ENCODE measurements around the gene RNGTT. TPM values are rescaled to one million over a fixed set of nuclear protein-coding genes. Genes with fewer than 3 reads are reported as not detected.

Gene RNGTT
- total RNA-seq, 3 donors from 2014 or later, result 8.4 to 11.6 (median 9.4) TPM

DNA sequence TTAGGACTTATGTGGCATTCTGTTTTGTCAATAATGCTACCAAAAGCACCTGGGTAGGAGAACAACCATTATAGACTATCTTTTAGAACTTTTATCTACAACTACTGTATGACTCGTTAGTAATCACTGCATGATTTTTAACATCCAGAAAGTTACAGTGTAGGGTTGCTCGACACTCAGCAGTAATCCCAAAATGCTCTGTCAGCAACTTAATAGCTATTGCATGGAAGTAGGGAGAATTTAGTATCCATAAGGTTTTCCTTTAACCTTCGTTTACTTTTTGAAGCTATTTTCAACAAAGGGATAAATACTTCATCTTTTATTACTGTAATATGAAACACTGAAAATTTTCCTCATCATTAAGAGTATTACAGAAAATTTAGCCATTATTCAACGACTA is 309.5 kb downstream of the RNGTT start:
- intact Hi-C loops (cut with DNase I, micrococcal nuclease), result no loop called here
- TF ChIP-seq, protein P1, sequence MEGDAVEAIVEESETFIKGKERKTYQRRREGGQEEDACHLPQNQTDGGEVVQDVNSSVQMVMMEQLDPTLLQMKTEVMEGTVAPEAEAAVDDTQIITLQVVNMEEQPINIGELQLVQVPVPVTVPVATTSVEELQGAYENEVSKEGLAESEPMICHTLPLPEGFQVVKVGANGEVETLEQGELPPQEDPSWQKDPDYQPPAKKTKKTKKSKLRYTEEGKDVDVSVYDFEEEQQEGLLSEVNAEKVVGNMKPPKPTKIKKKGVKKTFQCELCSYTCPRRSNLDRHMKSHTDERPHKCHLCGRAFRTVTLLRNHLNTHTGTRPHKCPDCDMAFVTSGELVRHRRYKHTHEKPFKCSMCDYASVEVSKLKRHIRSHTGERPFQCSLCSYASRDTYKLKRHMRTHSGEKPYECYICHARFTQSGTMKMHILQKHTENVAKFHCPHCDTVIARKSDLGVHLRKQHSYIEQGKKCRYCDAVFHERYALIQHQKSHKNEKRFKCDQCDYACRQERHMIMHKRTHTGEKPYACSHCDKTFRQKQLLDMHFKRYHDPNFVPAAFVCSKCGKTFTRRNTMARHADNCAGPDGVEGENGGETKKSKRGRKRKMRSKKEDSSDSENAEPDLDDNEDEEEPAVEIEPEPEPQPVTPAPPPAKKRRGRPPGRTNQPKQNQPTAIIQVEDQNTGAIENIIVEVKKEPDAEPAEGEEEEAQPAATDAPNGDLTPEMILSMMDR (IDR thresholded peaks at IDR 0.05), result no peak
- Histone ChIP-seq H3K4me3 (no peak overlapping the region), H3K4me1 (ENCODE audit: low read depth) (no peaks in the 10 kb centered on the region), H3K36me3 (ENCODE audit: low read depth) (no peaks in the 10 kb centered on the region), H3K9me3 (peaks cover 4% of the 10 kb centered on the region)
- DNase-seq (no peak), ATAC-seq (no peak)

DNA sequence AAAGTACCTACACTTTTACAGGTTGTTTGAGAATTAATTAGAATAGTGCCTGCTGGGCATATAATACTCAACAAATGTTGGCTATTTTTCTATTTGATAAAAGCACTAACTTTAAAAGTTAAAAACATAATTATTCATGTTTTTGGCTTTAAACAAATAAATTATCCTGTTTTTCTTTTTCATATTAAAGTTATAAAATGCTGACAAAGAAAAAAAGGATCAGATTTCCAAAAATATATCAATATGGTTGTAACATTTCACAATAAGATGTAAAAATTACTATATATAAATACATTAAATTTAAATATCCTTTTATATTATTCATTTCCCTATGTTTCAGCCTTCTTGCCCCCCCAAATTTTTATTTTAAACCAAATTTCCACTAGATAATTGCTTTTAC is 312.0 kb downstream of the RNGTT start:
- no peak for DNase-seq
- intact Hi-C loops (cut with DNase I, micrococcal nuclease), result no loop called here
- no peaks in the 10 kb centered on the region for H3K9me3 ChIP-seq

DNA sequence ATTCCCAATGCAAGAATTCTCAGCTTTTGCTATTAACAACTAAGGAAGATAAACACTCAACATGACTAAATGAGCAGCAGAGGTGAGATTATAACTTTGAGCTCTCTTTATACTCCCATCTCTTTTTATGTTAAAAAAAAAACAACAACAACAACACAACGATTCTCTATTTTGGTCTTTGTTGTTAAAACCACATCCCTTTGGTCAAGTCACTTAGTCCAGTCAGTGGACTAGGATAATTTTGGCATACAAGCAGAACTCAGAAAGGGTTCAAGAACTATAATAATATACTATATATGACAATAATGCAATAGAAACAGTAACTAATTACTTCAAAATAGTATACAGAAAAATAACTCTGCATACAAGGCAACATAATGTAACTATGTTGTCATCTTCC is 312.4 kb downstream of the RNGTT start:
- no peaks in the 10 kb centered on the region for H3K36me3 ChIP-seq (ENCODE audit: low read depth)
- TF ChIP-seq, protein P1 (IDR thresholded peaks at IDR 0.05), result no peak
- intact Hi-C loops (cut with DNase I, micrococcal nuclease), result no loop called here
- no peaks in the 10 kb centered on the region for H3K4me1 ChIP-seq (ENCODE audit: low read depth)
- H3K4me3 ChIP-seq, result no peak overlapping the region
- H3K9me3 ChIP-seq, result no peaks in the 10 kb centered on the region
- ATAC-seq (no peak), DNase-seq (no peak)

More for the DNA sequence above, 312.0 kb downstream of the RNGTT start:
- ATAC-seq, result no peak
- no peak overlapping the region for H3K4me3 ChIP-seq
- H3K4me1 ChIP-seq (ENCODE audit: low read depth), result no peaks in the 10 kb centered on the region
- TF ChIP-seq, protein P1 (IDR thresholded peaks at IDR 0.05), result no peak
- H3K36me3 ChIP-seq (ENCODE audit: low read depth), result no peaks in the 10 kb centered on the region

DNA sequence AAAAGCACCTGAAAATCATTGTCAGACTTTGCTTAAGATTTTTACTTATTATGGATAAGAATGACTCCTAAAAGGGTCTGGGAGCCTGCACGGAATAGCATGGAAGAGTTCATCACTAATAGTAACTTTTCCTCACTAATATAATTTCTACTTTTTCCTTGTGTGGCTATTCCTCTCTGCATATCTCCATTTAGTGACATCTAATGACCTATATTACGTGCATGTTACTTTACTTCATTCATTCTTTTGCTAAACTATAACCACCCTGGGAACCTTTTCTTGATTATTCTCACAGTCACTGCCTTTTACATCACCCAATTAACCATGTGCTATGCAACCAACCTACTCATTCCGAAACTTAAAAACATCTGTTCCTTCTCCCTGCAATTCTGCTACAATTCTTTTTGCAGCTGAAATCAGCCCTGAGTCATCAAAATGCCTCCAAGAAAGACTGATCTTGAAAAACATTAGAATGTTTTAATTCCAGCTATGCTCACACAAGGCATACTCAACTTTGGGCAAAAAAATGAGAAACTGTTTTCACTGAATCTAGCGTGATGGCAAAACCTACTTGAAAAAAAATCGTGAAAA is 313.3 kb downstream of the RNGTT start:
- no peaks in the 10 kb centered on the region for H3K4me1 ChIP-seq (ENCODE audit: low read depth)
- TF ChIP-seq, protein P1 (IDR thresholded peaks at IDR 0.05), result no peak
- no peaks in the 10 kb centered on the region for H3K36me3 ChIP-seq (ENCODE audit: low read depth)
- no peaks in the 10 kb centered on the region for H3K9me3 ChIP-seq
- DNase-seq, result no peak
- no peak overlapping the region for H3K4me3 ChIP-seq
- ATAC-seq, result no peak
- intact Hi-C loops (cut with DNase I, micrococcal nuclease), result no loop called here

DNA sequence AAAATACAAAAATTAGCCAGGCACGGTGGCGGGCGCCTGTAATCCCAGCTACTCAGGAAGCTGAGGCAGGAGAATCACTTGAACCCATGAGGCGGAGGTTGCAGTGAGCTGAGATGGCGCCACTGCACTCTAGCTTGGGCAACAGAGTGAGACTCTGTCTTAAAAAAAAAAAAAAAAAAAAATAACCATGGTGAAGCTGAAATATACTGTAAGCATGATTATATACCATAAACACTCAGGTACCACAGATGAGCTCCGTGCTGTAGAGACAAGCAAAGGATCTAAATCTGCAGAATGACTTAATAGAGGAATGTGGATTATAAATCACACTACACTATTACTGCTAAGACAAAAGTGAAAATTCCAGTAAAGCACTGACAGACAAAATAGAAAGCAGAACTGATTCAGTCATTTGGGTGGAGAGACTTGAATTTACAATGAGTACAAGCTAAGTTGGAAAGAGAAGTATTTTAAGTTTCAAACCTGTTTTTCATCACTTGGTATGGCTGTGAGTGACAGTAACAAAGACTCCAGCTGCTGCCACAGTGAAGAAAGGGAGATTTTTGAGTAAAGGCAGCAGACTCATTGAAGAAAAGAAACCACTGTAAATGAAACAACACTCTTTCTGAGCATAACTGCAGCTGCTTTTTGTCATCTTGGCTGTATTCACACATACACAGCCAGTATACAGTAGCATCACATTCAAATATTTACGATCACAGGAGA is 322.1 kb downstream of the RNGTT start:
- Histone ChIP-seq H3K4me3 (no peak overlapping the region), H3K36me3 (ENCODE audit: low read depth) (no peaks in the 10 kb centered on the region), H3K4me1 (ENCODE audit: low read depth) (peaks cover 5% of the 10 kb centered on the region), H3K9me3 (no peaks in the 10 kb centered on the region)
- DNase-seq (no peak), ATAC-seq (peak; percentile 12)
- TF ChIP-seq, protein P1 (IDR thresholded peaks at IDR 0.05), result no peak
- intact Hi-C loops (cut with DNase I, micrococcal nuclease), result no loop called here
